ENCODE measurements around the gene ZMIZ1.

Gene ZMIZ1

GRCh38 chr10:79304479-79305087, 235.8 kb downstream of the ZMIZ1 start:
- DNase-seq (ENCODE audit: low read depth in 1 of 2, low spot score in 1 of 2): no peak
- no peak for TF ChIP-seq JUND (IDR thresholded peaks at IDR 0.05; ENCODE audit: low read depth)
- in situ Hi-C loops (cut with HindIII; ENCODE audit: low pct_unique_long_range_greater_than_20kb, low sequenced_read_pairs): no loop called here

- TF ChIP-seq JUND (IDR thresholded peaks at IDR 0.05; ENCODE audit: low read depth): no peak
- DNase-seq (ENCODE audit: low read depth in 1 of 2, low spot score in 1 of 2): no peak
- in situ Hi-C loops (cut with HindIII; ENCODE audit: low pct_unique_long_range_greater_than_20kb, low sequenced_read_pairs): no loop called here
Measured at GRCh38 chr10:79305515-79305914, 236.7 kb downstream of the ZMIZ1 start.

- in situ Hi-C loops (cut with HindIII; ENCODE audit: low pct_unique_long_range_greater_than_20kb, low sequenced_read_pairs): no loop called here
- no peak for DNase-seq (ENCODE audit: low read depth in 1 of 2, low spot score in 1 of 2)
- no peak for TF ChIP-seq JUND (IDR thresholded peaks at IDR 0.05; ENCODE audit: low read depth)
Measured at GRCh38 chr10:79305988-79306387, 237.2 kb downstream of the ZMIZ1 start.

- no peak for DNase-seq (ENCODE audit: low read depth in 1 of 2, low spot score in 1 of 2)
- TF ChIP-seq JUND (IDR thresholded peaks at IDR 0.05; ENCODE audit: low read depth): no peak
- in situ Hi-C loops (cut with HindIII; ENCODE audit: low pct_unique_long_range_greater_than_20kb, low sequenced_read_pairs): no loop called here
Measured at GRCh38 chr10:79306644-79307220, 238.0 kb downstream of the ZMIZ1 start.

GRCh38 chr10:79308016-79308415, 239.2 kb downstream of the ZMIZ1 start:
- in situ Hi-C loops (cut with HindIII; ENCODE audit: low pct_unique_long_range_greater_than_20kb, low sequenced_read_pairs): no loop called here
- no peak for TF ChIP-seq JUND (IDR thresholded peaks at IDR 0.05; ENCODE audit: low read depth)

GRCh38 chr10:79308969-79309665, 240.4 kb downstream of the ZMIZ1 start:
- TF ChIP-seq JUND (IDR thresholded peaks at IDR 0.05; ENCODE audit: low read depth): no peak
- no peak for DNase-seq (ENCODE audit: low read depth in 1 of 2, low spot score in 1 of 2)
- in situ Hi-C loops (cut with HindIII; ENCODE audit: low pct_unique_long_range_greater_than_20kb, low sequenced_read_pairs): no loop called here

More at GRCh38 chr10:79308016-79308415, 239.2 kb downstream of the ZMIZ1 start:
- no peak for DNase-seq (ENCODE audit: low read depth in 1 of 2, low spot score in 1 of 2)

GRCh38 chr10:79310200-79310865, 241.6 kb downstream of the ZMIZ1 start:
- no peak for DNase-seq (ENCODE audit: low read depth in 1 of 2, low spot score in 1 of 2)
- no peak for TF ChIP-seq JUND (IDR thresholded peaks at IDR 0.05; ENCODE audit: low read depth)
- in situ Hi-C loops (cut with HindIII; ENCODE audit: low pct_unique_long_range_greater_than_20kb, low sequenced_read_pairs): no loop called here

- in situ Hi-C loops (cut with HindIII; ENCODE audit: low pct_unique_long_range_greater_than_20kb, low sequenced_read_pairs): no loop called here
- no peak for DNase-seq (ENCODE audit: low read depth in 1 of 2, low spot score in 1 of 2)
- no peak for TF ChIP-seq JUND (IDR thresholded peaks at IDR 0.05; ENCODE audit: low read depth)
Measured at GRCh38 chr10:79310911-79311573, 242.3 kb downstream of the ZMIZ1 start.

- no peak for DNase-seq (ENCODE audit: low read depth in 1 of 2, low spot score in 1 of 2)
- no peak for TF ChIP-seq JUND (IDR thresholded peaks at IDR 0.05; ENCODE audit: low read depth)
- in situ Hi-C loops (cut with HindIII; ENCODE audit: low pct_unique_long_range_greater_than_20kb, low sequenced_read_pairs): no loop called here
Measured at GRCh38 chr10:79311581-79312407, 243.0 kb downstream of the ZMIZ1 start.

- in situ Hi-C loops (cut with HindIII; ENCODE audit: low pct_unique_long_range_greater_than_20kb, low sequenced_read_pairs): no loop called here
Measured at GRCh38 chr10:79312601-79313187, 243.9 kb downstream of the ZMIZ1 start.

GRCh38 chr10:79313320-79313719, 244.6 kb downstream of the ZMIZ1 start:
- DNase-seq (ENCODE audit: low read depth in 1 of 2, low spot score in 1 of 2): no peak
- in situ Hi-C loops (cut with HindIII; ENCODE audit: low pct_unique_long_range_greater_than_20kb, low sequenced_read_pairs): no loop called here
- TF ChIP-seq JUND (IDR thresholded peaks at IDR 0.05; ENCODE audit: low read depth): no peak

More at GRCh38 chr10:79312601-79313187, 243.9 kb downstream of the ZMIZ1 start:
- DNase-seq (ENCODE audit: low read depth in 1 of 2, low spot score in 1 of 2): no peak
- TF ChIP-seq JUND (IDR thresholded peaks at IDR 0.05; ENCODE audit: low read depth): no peak
